SK-N-SH treated with all-trans-retinoic acid at 6 μM for 48 hours (cell line): Measurements from ENCODE around the gene EBF3.

Experiments used
- ARNTL ChIP-seq: fragments of 450-650 bp; formaldehyde crosslinking; IDR thresholded peaks from 2 replicates; pipeline ENCODE4 v1.5.0; 2020; ENCODE audit warnings: low read depth, mild to moderate bottlenecking, moderate library complexity, borderline replicate concordance
- BACH2 ChIP-seq: fragments of 250-450 bp; sonication (Bioruptor Pico); IDR thresholded peaks from 2 replicates; pipeline ENCODE4 v1.9.0; 2021; ENCODE audit warnings: mild to moderate bottlenecking, borderline replicate concordance
- GLIS3 ChIP-seq: fragments of 250-450 bp; sonication (Bioruptor Pico); IDR thresholded peaks from 2 replicates; pipeline ENCODE4 v1.5.0; 2020; ENCODE audit warnings: mild to moderate bottlenecking, moderate library complexity
- ISL1 ChIP-seq: fragments of 250-450 bp; sonication (Bioruptor Pico); IDR thresholded peaks from 2 replicates; pipeline ENCODE4 v2.1.2; 2022; ENCODE audit warnings: mild to moderate bottlenecking, moderate library complexity
- RARB ChIP-seq: fragments of 250-450 bp; sonication (Bioruptor Pico); IDR thresholded peaks from 2 replicates; pipeline ENCODE4 v1.8.0; 2021; ENCODE audit warnings: mild to moderate bottlenecking, moderate library complexity
- SNAI2 ChIP-seq: fragments of 250-450 bp; sonication (Bioruptor Pico); IDR thresholded peaks from 2 replicates; pipeline ENCODE4 v1.5.0; 2020; ENCODE audit warnings: mild to moderate bottlenecking, moderate library complexity
- TOX ChIP-seq: fragments of 250-450 bp; sonication (Bioruptor Pico); IDR thresholded peaks from 2 replicates; pipeline ENCODE4 v1.8.0; 2021; ENCODE audit warnings: mild to moderate bottlenecking, moderate library complexity, borderline replicate concordance
- ZFP3 ChIP-seq: fragments of 250-450 bp; sonication (Bioruptor Pico); IDR thresholded peaks from 2 replicates; pipeline ENCODE4 v1.5.0; 2020; ENCODE audit warnings: mild to moderate bottlenecking, moderate library complexity
- ZFP30 ChIP-seq: fragments of 450-650 bp; formaldehyde crosslinking; IDR thresholded peaks from 2 replicates; pipeline ENCODE4 v1.5.0; 2022; ENCODE audit warnings: mild to moderate bottlenecking, moderate library complexity
- ZNF70 ChIP-seq: fragments of 450-650 bp; formaldehyde crosslinking; IDR thresholded peaks from 2 replicates; pipeline ENCODE4 v1.5.0; 2020; ENCODE audit warnings: mild to moderate bottlenecking, moderate library complexity
- TF ChIP-seq, protein P1 (sequence below): fragments of 250-450 bp; sonication (Bioruptor Pico); IDR thresholded peaks from 2 replicates; pipeline ENCODE4 v1.5.1; 2020; ENCODE audit warnings: low read depth, mild to moderate bottlenecking, moderate library complexity
- TF ChIP-seq, protein P2 (sequence below): fragments of 250-450 bp; sonication (Bioruptor Pico); IDR thresholded peaks from 2 replicates; pipeline ENCODE4 v1.8.0; 2021; ENCODE audit warnings: low read depth, mild to moderate bottlenecking, moderate library complexity, borderline replicate concordance

DNA sequence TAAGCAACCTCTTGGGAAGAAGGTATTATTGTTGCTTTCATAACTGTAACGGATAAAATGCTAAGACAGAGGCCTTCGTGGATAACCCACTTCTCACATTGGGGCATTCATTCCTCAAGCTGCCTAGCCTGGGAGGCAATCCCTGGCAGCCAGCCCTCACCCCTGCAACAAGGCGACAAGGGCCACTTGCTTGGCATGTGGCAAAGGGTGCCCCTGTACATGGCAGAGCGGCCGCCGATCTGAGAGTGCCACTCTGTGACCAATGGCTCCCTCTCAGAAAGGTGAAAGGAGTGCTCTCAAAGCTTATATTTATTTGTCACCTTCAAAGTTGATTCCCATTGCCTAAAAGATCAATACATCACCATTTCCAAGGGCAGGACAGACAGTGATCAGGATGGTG, 31.9 kb downstream of the EBF3 start:
- no peak for TF ChIP-seq SNAI2 (CRISPR knock-in tag)
- no peak for TF ChIP-seq ISL1 (CRISPR knock-in tag)
- TF ChIP-seq ZFP3 (CRISPR knock-in tag), result no peak
- TF ChIP-seq GLIS3 (CRISPR knock-in tag), result no peak
- no peak for TF ChIP-seq RARB (CRISPR knock-in tag)
- TF ChIP-seq, protein P1, sequence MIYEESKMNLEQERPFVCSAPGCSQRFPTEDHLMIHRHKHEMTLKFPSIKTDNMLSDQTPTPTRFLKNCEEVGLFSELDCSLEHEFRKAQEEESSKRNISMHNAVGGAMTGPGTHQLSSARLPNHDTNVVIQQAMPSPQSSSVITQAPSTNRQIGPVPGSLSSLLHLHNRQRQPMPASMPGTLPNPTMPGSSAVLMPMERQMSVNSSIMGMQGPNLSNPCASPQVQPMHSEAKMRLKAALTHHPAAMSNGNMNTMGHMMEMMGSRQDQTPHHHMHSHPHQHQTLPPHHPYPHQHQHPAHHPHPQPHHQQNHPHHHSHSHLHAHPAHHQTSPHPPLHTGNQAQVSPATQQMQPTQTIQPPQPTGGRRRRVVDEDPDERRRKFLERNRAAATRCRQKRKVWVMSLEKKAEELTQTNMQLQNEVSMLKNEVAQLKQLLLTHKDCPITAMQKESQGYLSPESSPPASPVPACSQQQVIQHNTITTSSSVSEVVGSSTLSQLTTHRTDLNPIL (CRISPR knock-in tag), result no peak
- TF ChIP-seq ZNF70 (CRISPR knock-in tag), result no peak
- TF ChIP-seq, protein P2, sequence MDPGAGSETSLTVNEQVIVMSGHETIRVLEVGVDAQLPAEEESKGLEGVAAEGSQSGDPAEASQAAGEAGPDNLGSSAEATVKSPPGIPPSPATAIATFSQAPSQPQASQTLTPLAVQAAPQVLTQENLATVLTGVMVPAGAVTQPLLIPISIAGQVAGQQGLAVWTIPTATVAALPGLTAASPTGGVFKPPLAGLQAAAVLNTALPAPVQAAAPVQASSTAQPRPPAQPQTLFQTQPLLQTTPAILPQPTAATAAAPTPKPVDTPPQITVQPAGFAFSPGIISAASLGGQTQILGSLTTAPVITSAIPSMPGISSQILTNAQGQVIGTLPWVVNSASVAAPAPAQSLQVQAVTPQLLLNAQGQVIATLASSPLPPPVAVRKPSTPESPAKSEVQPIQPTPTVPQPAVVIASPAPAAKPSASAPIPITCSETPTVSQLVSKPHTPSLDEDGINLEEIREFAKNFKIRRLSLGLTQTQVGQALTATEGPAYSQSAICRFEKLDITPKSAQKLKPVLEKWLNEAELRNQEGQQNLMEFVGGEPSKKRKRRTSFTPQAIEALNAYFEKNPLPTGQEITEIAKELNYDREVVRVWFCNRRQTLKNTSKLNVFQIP, result no peak
- no peak for TF ChIP-seq BACH2 (CRISPR knock-in tag)
- TF ChIP-seq TOX (CRISPR knock-in tag), result no peak
- no peak for TF ChIP-seq ZFP30 (CRISPR knock-in tag)
- no peak for TF ChIP-seq ARNTL
